Measurements from ENCODE around the gene GAS2L1. TPM values are rescaled to one million over a fixed set of nuclear protein-coding genes. Genes with fewer than 3 reads are reported as not detected.
A peak's percentile ranks its signal among the peaks of the same experiment; 100 is the strongest.

Gene GAS2L1
- total RNA-seq, 1 experiment from 2014 or later = 6.9 TPM

- peak; percentile 33 for DNase-seq (ENCODE audit: low read depth, low spot score)
- in situ Hi-C loops (cut with HindIII; ENCODE audit: low pct_unique_long_range_greater_than_20kb, low sequenced_read_pairs) = no loop called here
These were observed 3.6 kb upstream of the GAS2L1 start for GRCh38 chr22:29302681-29303465.

- in situ Hi-C loops (cut with HindIII; ENCODE audit: low pct_unique_long_range_greater_than_20kb, low sequenced_read_pairs) = no loop called here
- no peak for DNase-seq (ENCODE audit: low read depth, low spot score)
These were observed 645 bp upstream of the GAS2L1 start for GRCh38 chr22:29305836-29306174.

- peak; percentile 76 for DNase-seq (ENCODE audit: low read depth, low spot score)
These were observed 565 bp downstream of the GAS2L1 start for GRCh38 chr22:29306835-29307595.

GRCh38 chr22:29307596-29308147 is 1.2 kb downstream of the GAS2L1 start:
- in situ Hi-C loops (cut with HindIII; ENCODE audit: low pct_unique_long_range_greater_than_20kb, low sequenced_read_pairs) = no loop called here
- DNase-seq (ENCODE audit: low read depth, low spot score) = no peak

More at GRCh38 chr22:29306835-29307595, 565 bp downstream of the GAS2L1 start:
- in situ Hi-C loops (cut with HindIII; ENCODE audit: low pct_unique_long_range_greater_than_20kb, low sequenced_read_pairs) = no loop called here

- DNase-seq (ENCODE audit: low read depth, low spot score) = no peak
- in situ Hi-C loops (cut with HindIII; ENCODE audit: low pct_unique_long_range_greater_than_20kb, low sequenced_read_pairs) = no loop called here
These were observed 1.8 kb downstream of the GAS2L1 start for GRCh38 chr22:29308148-29308790.

GRCh38 chr22:29308791-29309262 is 2.4 kb downstream of the GAS2L1 start:
- in situ Hi-C loops (cut with HindIII; ENCODE audit: low pct_unique_long_range_greater_than_20kb, low sequenced_read_pairs) = no loop called here
- DNase-seq (ENCODE audit: low read depth, low spot score) = no peak

GRCh38 chr22:29309332-29310064 is 3.0 kb downstream of the GAS2L1 start:
- in situ Hi-C loops (cut with HindIII; ENCODE audit: low pct_unique_long_range_greater_than_20kb, low sequenced_read_pairs) = no loop called here

GRCh38 chr22:29310065-29310862 is 3.8 kb downstream of the GAS2L1 start:
- in situ Hi-C loops (cut with HindIII; ENCODE audit: low pct_unique_long_range_greater_than_20kb, low sequenced_read_pairs) = no loop called here
- DNase-seq (ENCODE audit: low read depth, low spot score) = no peak

More at GRCh38 chr22:29309332-29310064, 3.0 kb downstream of the GAS2L1 start:
- DNase-seq (ENCODE audit: low read depth, low spot score) = no peak

GRCh38 chr22:29310863-29311339 is 4.5 kb downstream of the GAS2L1 start:
- peak; percentile 85 for DNase-seq (ENCODE audit: low read depth, low spot score)
- in situ Hi-C loops (cut with HindIII; ENCODE audit: low pct_unique_long_range_greater_than_20kb, low sequenced_read_pairs) = no loop called here

- no peak for DNase-seq (ENCODE audit: low read depth, low spot score)
- in situ Hi-C loops (cut with HindIII; ENCODE audit: low pct_unique_long_range_greater_than_20kb, low sequenced_read_pairs) = no loop called here
These were observed 5.2 kb downstream of the GAS2L1 start for GRCh38 chr22:29311464-29312217.

GRCh38 chr22:29312218-29313125 is 6.0 kb downstream of the GAS2L1 start:
- in situ Hi-C loops (cut with HindIII; ENCODE audit: low pct_unique_long_range_greater_than_20kb, low sequenced_read_pairs) = no loop called here
- peak; percentile 36 for DNase-seq (ENCODE audit: low read depth, low spot score)

- in situ Hi-C loops (cut with HindIII; ENCODE audit: low pct_unique_long_range_greater_than_20kb, low sequenced_read_pairs) = no loop called here
- DNase-seq (ENCODE audit: low read depth, low spot score) = peak; percentile 40
These were observed 6.7 kb downstream of the GAS2L1 start for GRCh38 chr22:29313126-29313575.

GRCh38 chr22:29313576-29314466 is 7.4 kb downstream of the GAS2L1 start:
- in situ Hi-C loops (cut with HindIII; ENCODE audit: low pct_unique_long_range_greater_than_20kb, low sequenced_read_pairs) = no loop called here
- no peak for DNase-seq (ENCODE audit: low read depth, low spot score)

Measured in SK-MEL-5 (cell line).